Smooth muscle cell (in vitro differentiated cells): ENCODE measurements around the gene SLC25A18. TPM values are rescaled to one million over a fixed set of nuclear protein-coding genes. Genes with fewer than 3 reads are reported as not detected.

ENCODE experiments used
- DNase-seq: peaks from one replicate; lab custom pipeline; 2025; ENCODE audit not compliant: unreplicated experiment; lab: John Stamatoyannopoulos, UW
- H2AFZ ChIP-seq: fragments of 200-600 bp; sonication (generic); 2 replicates; pipeline ENCODE4 v1.6.0; 2016; ENCODE audit warnings: antibody characterized with exemption, low read depth, mild to moderate bottlenecking
- H3F3A ChIP-seq: fragments of 200-600 bp; sonication (generic); 2 replicates; pipeline ENCODE4 v1.6.0; 2017; ENCODE audit warnings: antibody characterized with exemption, low read depth
- H3K27ac ChIP-seq: fragments of 200-600 bp; sonication (generic); 2 replicates; pipeline ENCODE4 v1.5.1; 2016; ENCODE audit warnings: low read depth, mild to moderate bottlenecking
- H3K27me3 ChIP-seq: fragments of 200-600 bp; sonication (generic); 2 replicates; pipeline ENCODE4 v1.6.1; 2016; ENCODE audit warnings: low read depth, mild to moderate bottlenecking
- H3K36me3 ChIP-seq: fragments of 200-600 bp; sonication (generic); 2 replicates; pipeline ENCODE4 v1.5.1; 2016; ENCODE audit warnings: low read depth
- H3K4me1 ChIP-seq: fragments of 200-600 bp; sonication (generic); 2 replicates; pipeline ENCODE4 v1.5.1; 2016; ENCODE audit warnings: low read depth
- H3K4me2 ChIP-seq: fragments of 200-600 bp; sonication (generic); 2 replicates; pipeline ENCODE4 v1.6.0; 2016; ENCODE audit warnings: mild to moderate bottlenecking
- H3K4me3 ChIP-seq: fragments of 200-600 bp; sonication (generic); 2 replicates; pipeline ENCODE4 v1.5.1; 2016; ENCODE audit warnings: mild to moderate bottlenecking
- H3K79me2 ChIP-seq: fragments of 200-600 bp; sonication (generic); 2 replicates; pipeline ENCODE4 v1.6.0; 2016; ENCODE audit warnings: low read depth, mild to moderate bottlenecking
- H3K9ac ChIP-seq: fragments of 200-600 bp; sonication (generic); 2 replicates; pipeline ENCODE4 v1.6.0; 2016; ENCODE audit warnings: low read depth
- H3K9me3 ChIP-seq: fragments of 200-600 bp; sonication (generic); replicated peaks from 2 replicates; pipeline ENCODE4 v1.5.1; 2016; ENCODE audit warnings: low read depth
- H4K20me1 ChIP-seq: fragments of 200-600 bp; sonication (generic); 2 replicates; pipeline ENCODE4 v1.6.0; 2016; ENCODE audit warnings: low read depth
- WGBS: methylation state at CpG from one replicate; pipeline ENCODE4 v1.1.7; 2016; ENCODE audit warnings: low lambda C conversion rate; 5-methylcytosine and 5-hydroxymethylcytosine counted together
- polyA plus RNA-seq: library from polyadenylated mRNA; unstranded; fragments of >200 nt; fragmentation: Nextera tagmentation; extraction: Ambion mirVana; gene quantifications from 2 replicates; pipeline ENCODE4 v1.2.1, GENCODE V29; 2016
- total RNA-seq: library from RNA; depleted of rRNA; stranded (reverse); fragments of >200 nt; gene quantifications from 2 replicates; pipeline ENCODE4 v1.2.3, GENCODE V29; 2014
- TF ChIP-seq, protein P1 (sequence below): fragments of 200-600 bp; sonication (generic); IDR thresholded peaks from 2 replicates; pipeline ENCODE4 v1.5.1; 2017; ENCODE audit warnings: borderline replicate concordance, mild to moderate bottlenecking, antibody characterized with exemption; ENCODE audit not compliant: insufficient read depth, poor library complexity, severe bottlenecking

The SLC25A18 gene
- total and polyA plus RNA-seq, 2 experiments from 2014 or later: 0.06 to 0.31 TPM

DNA sequence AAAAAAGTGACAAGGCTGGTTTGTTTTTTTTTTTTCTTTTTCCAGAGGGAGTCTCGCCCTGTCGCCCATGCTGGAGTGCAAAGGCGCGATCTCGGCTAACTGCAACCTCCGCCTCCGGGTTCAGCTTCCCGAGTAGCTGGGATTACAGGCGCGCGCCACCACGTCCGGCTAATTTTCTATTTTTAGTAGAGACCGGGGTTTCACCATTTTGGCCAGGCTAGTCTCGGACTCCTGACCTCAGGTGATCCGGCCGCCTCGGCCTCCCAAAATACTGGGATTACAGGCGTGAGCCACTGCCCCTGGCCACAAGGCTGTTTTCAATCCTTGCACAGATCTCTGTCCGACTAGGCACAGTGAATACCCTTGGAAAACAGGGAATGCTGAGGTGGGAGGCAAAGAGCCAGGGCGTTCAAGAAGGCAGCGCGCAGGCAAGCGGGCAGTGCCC lies 64.7 kb downstream of the SLC25A18 start:
- Histone ChIP-seq H3K4me1 (peaks cover 13% of the 10 kb centered on the region), H4K20me1 (peaks cover 41% of the 10 kb centered on the region), H3F3A (no peaks in the 10 kb centered on the region), H3K9ac (peak overlapping the region; percentile 98), H3K4me2 (peak overlapping the region; percentile 98), H2AFZ (peak overlapping the region; percentile 93), H3K4me3 (peak overlapping the region; percentile 91), H3K27me3 (no peaks in the 10 kb centered on the region), H3K79me2 (peaks cover 56% of the 10 kb centered on the region), H3K27ac (peak overlapping the region; percentile 94), H3K9me3 (no peaks in the 10 kb centered on the region), H3K36me3 (no peaks in the 10 kb centered on the region)
- no peak for DNase-seq
- WGBS: 23% methylated on average over 24 of the region's 24 CpGs
- TF ChIP-seq, protein P1, sequence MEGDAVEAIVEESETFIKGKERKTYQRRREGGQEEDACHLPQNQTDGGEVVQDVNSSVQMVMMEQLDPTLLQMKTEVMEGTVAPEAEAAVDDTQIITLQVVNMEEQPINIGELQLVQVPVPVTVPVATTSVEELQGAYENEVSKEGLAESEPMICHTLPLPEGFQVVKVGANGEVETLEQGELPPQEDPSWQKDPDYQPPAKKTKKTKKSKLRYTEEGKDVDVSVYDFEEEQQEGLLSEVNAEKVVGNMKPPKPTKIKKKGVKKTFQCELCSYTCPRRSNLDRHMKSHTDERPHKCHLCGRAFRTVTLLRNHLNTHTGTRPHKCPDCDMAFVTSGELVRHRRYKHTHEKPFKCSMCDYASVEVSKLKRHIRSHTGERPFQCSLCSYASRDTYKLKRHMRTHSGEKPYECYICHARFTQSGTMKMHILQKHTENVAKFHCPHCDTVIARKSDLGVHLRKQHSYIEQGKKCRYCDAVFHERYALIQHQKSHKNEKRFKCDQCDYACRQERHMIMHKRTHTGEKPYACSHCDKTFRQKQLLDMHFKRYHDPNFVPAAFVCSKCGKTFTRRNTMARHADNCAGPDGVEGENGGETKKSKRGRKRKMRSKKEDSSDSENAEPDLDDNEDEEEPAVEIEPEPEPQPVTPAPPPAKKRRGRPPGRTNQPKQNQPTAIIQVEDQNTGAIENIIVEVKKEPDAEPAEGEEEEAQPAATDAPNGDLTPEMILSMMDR: no peak

DNA sequence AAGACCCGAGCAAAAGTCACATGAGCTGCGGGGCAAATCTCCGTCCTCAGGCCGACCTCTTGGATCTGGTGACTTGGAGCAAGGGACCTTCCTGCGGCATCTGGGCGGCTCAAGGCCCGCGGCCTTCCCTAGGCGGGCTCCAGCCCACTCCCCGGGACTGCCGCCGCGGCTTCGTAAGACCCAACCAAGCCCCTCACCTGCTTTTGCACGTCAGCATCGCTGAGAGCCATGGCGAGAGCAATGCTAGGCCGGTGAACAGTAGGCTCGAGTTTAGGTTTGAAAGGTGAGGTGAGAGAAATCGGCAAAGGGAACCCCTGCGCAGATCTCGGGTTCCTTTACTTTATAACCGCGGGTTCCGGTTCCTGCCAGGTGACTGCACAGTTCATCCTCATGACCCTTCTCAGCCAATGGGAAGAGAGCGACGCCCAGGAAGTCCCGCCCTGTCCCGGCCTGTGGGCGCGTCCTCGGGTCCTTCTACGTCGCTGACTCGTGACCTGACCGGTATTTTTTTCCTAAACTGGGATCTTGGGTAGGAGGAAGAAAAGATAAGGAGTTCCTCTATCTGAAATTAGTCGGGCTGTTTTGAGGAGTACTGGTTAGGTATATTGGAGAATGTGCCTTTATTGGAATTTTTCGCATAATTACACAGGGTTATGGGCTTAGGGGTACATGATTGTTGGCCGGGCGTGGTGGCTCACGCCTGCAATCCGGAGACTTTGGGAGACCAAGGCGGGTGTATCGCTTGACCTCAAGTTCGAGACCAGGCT lies 65.3 kb downstream of the SLC25A18 start, which contains the start of gene ATP6V1E1:
Gene ATP6V1E1, minus strand, starts transcription at position 344 of the 767 bp plus-strand sequence. Its CDS starts 114 bp downstream, at position 230.
- peak within 1 kb of the TSS; percentile 93 for H2AFZ ChIP-seq
- peaks cover 35% of the 10 kb centered on the region for H4K20me1 ChIP-seq
- H3K9ac ChIP-seq: peak within 1 kb of the TSS; percentile 98
- 1% methylated on average over 45 of the region's 45 CpGs for WGBS
- H3K9me3 ChIP-seq: no peaks in the 10 kb centered on the region
- peak; percentile 65 for DNase-seq
- peak within 1 kb of the TSS; percentile 91 for H3K4me3 ChIP-seq
- H3K36me3 ChIP-seq: no peaks in the 10 kb centered on the region
- H3F3A ChIP-seq: no peaks in the 10 kb centered on the region
- H3K79me2 ChIP-seq: peaks cover 49% of the 10 kb centered on the region
- H3K27me3 ChIP-seq: no peaks in the 10 kb centered on the region
- H3K4me2 ChIP-seq: peak within 1 kb of the TSS; percentile 98
- H3K4me1 ChIP-seq: peaks cover 13% of the 10 kb centered on the region
- TF ChIP-seq, protein P1: no peak
- peak within 1 kb of the TSS; percentile 94 for H3K27ac ChIP-seq

DNA sequence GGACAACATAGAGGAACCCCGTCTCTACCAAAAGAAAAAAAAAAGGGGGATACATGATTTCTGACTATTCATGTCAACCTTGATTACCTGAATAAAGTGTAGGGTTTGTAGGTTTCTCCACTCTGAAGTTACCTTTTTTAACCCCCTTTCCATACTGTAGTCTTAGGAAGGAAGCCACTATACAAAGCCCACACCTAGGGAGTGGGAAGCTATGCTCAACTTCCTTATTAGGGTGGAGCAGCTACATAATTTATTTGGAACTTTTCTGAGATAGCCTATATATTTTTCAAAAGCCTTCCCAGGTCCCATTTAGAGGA lies 65.8 kb downstream of the SLC25A18 start:
- TF ChIP-seq, protein P1: no peak
- H4K20me1 ChIP-seq: peaks cover 30% of the 10 kb centered on the region
- peak overlapping the region; percentile 94 for H3K27ac ChIP-seq
- no peaks in the 10 kb centered on the region for H3K27me3 ChIP-seq
- H3K4me1 ChIP-seq: peaks cover 13% of the 10 kb centered on the region
- H3K9me3 ChIP-seq: no peaks in the 10 kb centered on the region
- no peaks in the 10 kb centered on the region for H3F3A ChIP-seq
- peak overlapping the region; percentile 87 for H3K4me2 ChIP-seq
- H3K36me3 ChIP-seq: no peaks in the 10 kb centered on the region
- peaks cover 44% of the 10 kb centered on the region for H3K79me2 ChIP-seq
- peak overlapping the region; percentile 14 for H2AFZ ChIP-seq
- peak overlapping the region; percentile 98 for H3K9ac ChIP-seq
- peak overlapping the region; percentile 91 for H3K4me3 ChIP-seq
- no peak for DNase-seq
- WGBS: 0% methylated on average over 1 of the region's 1 CpG
